Suppressor macrophage (primary cell): ENCODE results near the gene ADA.
A peak's percentile ranks its signal among the peaks of the same experiment; 100 is the strongest.

Source experiments
- DNase-seq, 4 experiments: peaks; one replicate each; pipeline ENCODE4 v3.0.0-alpha.2; 2020 to 2022

The ADA gene

DNA sequence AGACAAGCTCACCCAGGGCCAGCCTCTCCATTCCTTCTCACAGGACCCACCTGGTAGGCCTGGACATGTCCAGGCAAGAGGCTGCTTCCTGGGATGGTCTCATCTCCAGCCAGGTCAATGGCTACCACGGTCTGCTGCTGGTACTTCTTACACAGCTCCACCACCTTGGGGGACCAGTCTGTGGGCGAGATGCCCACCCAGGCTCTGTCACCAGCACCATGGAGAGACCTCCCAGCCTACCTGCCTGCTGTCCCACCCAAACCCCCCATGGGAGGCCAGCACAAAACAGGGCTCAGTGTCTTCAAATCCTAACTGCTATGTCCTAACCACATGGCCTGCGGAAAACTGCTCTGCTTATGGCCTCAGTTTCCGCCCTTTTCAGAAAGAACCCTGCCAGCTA is 27.3 kb downstream of the ADA start:
- no peak for DNase-seq

DNA sequence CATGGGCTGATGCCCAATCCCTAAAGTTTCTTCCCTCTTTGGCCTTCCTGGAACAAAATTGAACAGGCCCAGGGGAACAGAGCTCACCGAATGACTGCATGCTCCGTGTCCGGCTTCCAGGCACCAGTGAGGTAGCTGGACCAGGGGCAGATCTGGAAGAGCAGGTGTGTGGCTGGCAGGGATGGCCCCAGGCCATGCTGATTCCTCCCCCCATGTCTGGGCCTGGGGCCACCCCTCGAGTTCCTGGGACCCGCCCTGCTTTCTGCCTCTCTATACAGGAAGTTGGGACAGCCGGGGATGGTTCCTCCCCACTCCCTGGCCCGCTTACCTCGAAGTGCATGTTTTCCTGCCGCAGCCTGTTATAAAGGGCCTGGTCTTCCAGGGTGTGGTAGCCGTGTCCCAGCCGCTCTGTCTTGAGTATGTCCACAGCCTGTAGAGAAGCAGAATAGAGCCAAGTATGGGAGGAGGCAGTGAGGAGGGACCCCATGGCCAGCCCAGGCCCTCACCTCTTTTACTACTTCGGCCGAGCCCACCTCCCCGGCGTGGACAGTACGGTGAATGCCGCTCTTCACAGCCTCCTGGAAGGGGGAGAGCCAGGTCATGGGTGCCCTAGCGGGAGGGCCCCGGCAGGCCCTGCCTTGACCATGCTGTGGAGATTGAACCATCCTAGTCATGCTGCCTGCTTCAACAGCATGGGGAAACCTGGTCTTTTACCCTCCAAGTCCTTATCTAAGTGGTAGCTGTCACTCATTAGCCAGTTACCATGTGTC is 28.8 kb downstream of the ADA start:
- DNase-seq = no peak

DNA sequence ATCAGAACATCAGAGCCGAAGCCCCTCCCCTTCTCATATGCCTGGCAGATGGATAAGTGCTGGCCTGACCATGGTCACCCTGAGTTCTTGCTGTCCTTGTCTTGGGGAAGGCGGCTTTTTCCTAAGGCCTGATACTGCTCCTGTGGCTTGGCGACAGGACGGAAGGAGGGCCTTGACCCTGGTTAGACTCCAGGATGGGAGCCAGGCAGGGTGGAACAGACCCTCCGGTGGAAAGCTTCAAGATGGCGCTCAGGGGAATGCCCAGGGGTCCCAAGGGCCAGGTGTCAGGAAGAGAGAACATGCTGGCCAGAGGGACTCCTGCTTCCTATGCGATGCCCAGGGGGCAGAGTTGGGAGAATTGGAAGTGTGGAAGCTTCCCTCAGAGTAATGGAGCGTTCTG is 29.6 kb downstream of the ADA start:
- DNase-seq = no peak

DNA sequence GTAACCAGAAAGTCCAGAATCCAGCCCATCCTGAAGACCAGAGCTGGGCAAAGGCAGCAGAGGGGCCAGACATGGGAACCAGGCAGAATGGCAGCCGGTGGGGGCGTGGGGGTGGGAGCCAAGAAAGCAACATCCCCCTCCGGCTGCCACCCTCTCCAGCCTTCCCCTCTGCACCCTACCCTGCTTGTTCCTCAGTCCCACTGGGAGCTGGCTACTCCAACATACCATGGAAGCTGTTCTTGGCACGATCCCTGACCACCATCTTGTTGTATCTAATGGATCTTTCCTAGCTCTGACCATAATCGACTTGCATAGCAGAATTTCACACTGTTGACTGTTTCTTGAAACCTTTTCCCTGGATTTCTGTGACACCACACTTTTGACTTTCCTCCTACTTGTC is 30.2 kb downstream of the ADA start:
- DNase-seq = no peak

DNA sequence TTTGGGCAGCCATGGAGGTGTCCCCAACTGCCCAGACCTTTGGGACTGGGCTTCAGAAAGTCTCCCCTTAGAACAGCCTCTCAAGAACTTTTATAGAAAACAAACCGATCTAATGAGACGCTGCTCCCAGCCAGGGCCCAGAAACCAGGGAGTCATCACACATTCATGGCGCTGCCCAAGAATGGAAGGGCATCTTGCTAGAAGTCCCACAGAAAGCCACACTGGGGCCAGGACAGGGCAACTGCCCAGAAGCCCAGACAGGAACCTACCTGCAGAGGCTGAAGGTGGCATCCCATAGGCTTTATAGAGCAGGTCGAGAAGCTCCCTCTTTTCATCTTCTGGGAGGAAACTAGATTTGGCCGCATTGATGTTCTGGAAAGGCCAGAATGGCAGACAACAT is 31.5 kb downstream of the ADA start:
- no peak for DNase-seq

DNA sequence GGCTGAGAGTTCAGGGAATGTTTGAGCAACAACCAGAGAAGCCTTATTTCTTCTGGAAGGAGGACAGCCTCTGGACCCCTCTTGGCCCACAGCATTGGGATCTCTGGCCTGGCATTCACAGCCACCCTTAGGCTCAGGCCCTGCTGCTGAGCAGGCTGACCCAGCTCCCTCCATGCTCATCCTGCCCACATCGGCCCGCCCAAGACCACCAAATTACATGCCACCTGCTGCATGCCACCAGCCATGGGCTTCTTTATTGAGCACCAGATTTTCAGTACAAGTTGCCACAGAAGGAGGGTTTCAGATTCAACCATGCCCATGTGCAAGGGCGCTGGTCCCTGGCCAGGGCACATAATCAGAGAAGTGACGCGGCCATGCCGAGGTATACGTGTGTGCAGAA is 32.2 kb downstream of the ADA start:
- no peak for DNase-seq

DNA sequence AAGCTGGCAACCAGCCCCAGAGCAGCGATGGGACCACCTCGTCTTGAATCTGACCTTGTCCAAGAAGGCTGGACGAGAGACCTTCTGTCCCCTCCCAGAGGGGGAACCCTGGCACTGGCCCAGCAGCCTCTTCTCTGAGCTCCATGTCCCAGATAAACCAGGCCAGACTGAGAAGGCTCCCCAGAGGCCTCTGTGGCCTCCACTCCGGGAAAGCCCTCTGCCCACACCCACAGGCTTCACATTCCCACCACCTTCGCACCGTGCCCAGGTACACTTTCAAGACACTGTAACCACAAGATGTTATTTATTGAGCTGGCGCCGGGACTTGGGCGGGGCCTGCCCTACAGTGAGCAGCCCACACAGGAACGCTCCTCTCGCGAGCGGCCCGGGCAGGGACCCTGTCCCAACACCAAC is 33.2 kb downstream of the ADA start:
- no peak for DNase-seq

DNA sequence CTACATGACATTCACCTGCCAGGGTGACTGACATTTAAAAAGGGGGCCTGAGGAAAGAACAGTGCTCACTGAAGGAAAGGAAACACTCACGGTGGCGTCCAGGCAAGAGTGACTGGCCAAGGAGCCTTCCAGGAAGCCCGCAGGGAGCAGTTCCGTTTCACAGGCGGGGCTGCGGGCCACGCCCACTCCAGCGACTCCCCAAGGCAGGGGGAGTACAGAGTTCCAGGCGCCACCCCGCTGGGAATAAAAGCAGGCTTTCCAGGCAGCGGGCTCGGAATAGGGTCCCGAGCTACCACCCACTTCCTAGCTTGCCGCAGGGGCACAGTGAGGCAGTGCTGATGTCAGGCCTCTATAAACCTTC is 34.9 kb downstream of the ADA start:
- no peak for DNase-seq

DNA sequence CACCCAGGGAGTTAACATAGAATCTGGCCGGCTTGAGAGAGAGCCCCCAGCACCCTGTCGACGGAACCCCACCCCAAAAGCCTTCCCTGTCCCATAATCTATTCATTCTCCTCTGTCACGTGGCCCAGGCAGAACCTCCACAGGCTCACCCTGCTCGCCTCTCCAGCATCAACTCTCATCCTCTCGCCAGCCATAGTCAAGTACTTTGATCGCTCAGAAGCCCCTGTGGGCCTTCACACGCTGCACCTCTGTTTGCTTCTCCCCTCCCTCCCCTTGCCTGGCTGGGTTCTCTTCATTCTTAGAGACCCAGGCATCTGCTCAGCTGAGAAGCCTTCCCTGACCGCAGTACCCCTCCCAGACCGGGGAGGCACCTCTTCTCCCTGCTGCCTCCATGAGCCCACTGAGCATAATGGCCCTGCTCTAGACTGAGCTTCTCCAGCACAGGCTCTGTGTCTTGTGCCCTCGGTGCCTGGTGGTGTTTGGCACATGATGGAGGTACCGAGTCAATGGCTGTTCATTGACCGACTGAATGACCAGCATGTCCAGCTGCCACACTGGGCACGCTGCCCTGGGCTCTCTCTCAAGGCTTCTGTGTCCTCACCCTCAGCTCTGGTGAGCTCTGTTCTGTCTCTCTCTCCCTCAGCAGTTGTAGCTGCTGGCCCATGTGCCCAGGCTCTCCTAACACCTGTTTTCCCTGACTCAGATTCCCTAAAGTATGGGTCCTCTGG is 35.5 kb downstream of the ADA start:
- no peak for DNase-seq

DNA sequence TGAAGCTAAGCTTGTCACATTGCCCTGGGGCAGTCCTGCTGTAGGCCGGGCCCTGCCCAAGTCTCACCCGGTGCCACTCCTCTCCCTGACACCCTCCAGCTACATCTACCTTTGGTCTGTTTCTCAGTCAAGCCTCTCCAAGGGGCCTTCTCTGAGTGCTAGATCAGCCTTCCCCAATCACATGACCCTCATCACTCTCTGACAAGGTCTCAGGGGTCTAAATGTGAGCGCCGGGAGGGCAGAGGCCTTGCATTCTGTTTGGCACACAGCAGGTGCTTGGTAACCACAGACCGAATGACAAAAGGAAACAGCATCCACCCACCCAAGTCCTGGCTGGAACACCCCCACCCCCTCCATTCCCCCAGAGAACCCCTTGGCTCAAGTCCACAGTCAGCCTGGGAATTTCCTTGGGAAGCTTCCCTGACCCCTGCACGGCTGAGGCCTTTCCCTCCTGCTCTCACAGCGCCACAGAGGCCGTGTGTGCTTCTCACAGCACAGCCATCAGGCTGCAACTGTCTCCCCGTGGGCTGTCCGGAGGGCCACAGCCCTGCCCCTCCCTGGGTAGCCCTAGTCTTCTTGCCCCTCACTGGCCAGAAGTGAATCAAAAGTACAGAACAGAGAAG is 36.2 kb downstream of the ADA start:
- DNase-seq = no peak

DNA sequence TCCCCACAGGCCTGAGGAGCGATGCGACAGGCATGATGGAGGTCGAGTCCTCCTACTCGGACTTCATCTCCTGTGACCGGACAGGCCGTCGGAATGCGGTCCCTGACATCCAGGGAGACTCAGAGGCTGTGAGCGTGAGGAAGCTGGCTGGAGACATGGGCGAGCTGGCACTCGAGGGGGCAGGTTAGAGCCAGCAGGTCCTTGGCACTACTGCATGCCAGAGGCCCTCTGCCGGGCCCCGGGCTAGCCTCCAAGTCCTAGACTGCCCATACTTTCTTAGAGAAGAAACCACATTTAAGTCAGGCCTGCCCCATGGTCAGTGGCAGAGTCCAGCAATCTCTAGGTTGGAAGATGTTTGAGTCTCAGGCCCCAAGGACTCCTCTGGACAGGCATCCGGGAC is 37.0 kb downstream of the ADA start:
- DNase-seq = no peak

DNA sequence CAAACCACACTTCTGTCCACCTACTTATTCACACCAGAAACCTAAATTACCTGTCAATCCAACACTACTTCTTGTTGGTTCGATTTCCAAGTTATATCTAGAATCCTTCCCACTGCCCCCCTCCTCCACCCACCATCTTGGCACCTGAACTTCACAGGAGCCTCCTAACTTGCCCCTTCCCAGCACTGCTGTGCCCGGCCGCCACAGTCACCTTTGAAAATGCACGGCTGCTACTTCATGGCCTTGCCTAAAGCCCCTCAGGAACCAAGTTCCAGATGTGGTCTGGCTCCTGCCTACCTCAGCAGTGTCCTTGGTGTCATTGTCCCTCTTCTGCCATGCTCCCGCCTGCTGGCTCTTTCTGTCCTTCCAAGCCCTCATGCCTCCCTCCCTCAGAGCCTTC is 37.9 kb downstream of the ADA start:
- no peak for DNase-seq

DNA sequence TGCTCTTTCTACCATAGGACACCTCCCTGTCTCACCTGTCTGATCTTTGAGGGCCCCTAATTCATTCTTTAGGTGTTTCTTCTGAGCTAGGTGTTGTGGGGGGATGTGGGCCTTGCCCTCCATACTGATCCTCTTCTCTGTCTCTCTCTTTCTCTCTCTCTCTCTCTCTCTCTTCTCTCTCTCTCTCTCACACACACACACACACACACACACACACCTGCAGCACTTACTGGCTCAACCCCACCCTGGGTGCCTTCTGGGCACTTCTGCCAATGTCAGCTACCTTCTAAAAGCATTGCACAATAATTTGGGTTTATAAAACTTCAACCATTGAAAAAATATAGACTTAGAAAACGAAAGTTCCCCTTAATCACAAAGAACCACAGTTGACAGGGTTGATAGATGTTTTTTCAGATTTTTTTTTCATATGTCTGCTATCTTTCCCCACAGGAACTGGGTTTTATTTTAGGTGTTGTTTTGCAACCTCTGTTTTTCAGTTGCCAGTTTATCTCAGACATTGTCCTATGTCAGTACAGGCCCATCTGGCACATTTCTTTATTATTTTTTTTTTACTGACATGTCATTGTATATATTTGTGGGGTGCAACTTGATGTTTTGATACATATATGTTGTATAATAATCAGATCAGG is 41.1 kb downstream of the ADA start:
- DNase-seq = no peak

DNA sequence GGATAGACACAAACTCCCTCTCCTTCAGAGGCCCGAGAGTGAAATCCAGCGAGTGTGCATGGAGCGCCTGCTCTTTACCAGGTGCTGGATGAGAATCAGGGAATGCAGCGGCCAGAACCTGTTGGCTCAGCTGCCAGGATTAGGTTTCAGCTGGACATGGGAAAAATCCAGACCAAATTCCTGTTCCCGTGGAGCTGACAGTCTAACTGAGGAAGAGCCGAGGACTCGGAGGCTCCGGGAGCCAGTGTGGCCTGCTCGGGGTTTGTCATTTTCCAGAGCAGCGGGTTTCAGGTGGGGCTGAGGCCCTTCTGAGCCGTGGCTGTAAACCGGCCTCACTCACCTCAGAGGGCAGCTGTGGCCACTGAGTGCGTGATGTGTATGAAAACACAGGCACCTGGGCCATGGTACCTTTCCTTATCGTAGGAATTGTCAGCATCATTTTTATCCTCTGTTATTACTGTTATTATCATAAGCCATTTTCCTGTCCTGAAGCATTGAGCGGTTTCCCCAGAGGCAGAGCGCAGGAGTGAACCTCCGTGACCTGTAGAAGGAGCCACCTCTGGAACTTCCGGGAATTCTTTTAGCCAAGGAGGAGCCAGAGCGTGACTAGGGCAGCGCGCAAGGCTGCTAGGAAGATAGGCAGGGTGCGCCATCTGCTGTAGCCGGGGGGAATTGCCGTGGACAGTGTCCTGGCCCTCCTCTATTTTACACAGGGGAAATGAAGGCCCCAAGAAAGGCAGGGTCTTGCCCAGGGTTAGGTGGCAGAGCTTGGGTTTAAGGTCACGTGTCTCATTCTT is 41.8 kb downstream of the ADA start:
- peak; percentile 84 to 93 (median 92) for DNase-seq

DNA sequence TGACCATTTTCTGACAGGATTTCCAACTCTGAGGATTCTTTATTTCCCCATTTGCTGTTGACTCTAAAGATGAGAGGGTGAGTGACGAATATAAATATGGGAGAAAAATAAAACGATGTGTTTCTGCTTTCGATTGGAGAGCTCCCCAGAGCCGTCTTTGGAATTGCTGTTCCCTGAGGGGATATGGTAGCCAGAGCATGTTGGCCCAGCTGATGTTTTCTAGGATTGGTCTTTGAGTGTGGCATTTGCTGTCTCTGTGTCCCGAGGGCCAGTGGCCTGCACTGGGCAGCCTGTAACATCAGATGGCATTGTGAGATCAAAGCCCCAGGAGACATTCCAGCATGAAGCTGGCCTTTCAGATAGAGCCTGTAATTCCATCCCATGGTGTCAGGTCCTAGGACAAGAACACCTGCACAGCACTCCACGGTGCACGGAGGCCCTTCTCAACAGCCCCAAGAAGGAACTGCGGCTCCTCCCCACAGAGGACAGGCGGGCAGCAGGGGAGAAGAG is 42.4 kb downstream of the ADA start:
- no peak for DNase-seq

DNA sequence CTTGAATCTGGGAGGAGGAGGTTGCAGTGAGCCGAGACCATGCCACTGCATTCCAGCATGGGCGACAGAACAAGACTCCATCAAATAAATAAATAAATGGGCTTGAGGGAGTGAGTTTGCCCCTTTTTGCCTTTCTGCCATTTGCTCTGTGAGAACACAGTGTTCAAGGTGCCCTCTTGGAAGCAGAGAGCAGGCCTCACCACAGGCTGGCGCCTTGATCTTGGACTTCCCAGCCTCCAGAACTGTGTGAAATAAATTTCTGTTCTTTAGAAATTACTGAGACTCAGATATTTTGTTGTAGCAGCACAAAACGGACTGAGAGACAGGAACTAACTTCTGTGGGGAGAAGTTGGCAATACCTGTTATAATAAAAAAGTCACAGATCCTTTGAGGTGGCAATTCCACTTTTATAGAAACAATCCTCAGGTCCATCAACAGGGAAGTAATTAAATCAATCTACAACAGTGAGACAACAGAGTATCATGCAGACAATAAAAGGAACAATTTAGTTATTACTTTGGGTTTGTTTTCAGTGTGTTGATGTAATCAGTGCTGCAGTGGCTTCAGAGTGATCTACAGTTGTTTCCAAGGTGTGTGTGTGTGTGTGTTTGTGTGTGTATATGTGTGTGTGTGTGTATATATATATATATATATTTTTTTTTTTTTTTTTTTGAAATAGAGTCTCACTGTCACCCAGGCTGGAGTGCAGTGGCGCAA is 44.6 kb downstream of the ADA start:
- DNase-seq = no peak

DNA sequence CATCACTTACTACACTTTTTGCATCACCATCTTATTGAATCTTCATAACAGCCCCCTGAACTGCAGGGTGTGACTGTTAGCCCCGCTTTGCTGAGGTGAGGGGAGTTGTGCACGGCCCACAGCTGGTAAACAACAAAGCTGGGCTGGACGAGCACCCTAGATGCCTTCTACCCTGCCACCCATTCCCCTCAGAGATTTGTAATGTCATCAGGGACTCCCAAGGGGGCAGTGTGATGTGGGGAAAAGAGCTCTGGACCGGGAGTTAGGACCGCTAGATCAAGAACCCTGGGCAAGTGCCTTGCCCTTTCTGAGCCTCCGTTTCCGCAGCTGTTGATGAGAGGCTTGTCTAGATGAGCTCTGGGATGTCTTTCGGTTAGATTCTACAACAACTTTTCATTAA is 48.2 kb downstream of the ADA start:
- no peak for DNase-seq

DNA sequence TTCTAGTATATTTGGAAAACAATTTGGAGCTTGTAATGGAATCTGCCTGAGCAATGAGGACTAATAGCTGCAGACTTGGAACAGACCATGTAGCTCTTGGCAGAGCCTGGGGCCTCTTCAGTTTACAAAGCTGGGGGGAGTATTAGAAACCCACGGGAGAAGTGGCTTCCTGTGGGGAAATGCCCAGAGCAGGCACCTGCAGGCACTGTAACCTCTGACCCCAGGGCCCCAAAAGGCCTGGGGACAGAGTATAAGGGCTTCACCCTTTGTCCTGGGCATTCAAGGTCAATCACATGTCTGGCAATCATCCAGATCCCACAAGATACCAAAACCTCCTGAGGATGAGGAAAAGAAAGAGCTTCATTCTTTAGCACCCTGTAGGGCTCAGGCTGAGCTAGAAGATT is 49.7 kb downstream of the ADA start:
- no peak for DNase-seq

DNA sequence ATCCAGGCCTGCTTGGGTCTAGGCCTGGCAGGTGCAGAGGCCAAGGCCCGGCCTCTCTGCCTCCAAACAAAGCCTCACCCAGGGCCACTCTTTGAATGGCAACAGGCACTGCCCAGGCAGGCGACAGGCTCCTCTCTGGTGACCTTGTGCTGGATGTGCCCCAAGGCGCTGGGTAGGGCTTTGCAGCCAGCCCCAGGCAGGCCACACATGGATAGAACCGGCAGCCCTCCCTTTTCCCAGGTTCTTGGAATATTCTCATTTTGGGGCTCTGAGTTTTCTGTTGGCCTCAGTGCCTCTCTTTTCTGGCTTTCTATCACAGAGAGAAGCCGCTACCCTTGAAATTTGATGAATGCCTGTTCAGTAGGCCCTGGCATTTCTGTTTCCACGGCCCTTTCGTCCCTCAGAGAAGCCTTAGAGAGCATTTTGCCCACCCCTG is 50.2 kb downstream of the ADA start:
- DNase-seq = no peak

DNA sequence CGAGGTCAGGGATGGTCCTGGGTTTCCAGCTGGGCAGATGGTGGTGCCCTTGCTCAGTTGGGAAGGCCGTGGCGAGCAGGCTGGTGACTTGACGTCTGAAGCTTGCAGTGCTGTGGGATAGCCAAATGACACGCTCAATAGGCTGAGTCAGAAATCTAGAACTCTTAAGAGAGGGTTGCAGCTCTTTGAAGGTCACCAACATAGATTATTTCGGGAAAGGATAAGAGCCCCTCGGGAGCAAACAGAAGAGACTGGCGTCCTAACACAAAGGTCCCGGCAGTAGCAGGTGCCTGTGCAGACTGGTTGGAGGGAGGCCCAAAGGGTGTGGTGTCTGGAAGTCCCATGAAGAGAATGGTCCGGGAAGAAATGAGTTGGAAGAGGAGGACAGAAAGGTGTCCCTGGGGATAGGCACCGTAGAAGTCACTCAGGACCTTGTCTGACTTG is 50.7 kb downstream of the ADA start:
- DNase-seq = no peak

DNA sequence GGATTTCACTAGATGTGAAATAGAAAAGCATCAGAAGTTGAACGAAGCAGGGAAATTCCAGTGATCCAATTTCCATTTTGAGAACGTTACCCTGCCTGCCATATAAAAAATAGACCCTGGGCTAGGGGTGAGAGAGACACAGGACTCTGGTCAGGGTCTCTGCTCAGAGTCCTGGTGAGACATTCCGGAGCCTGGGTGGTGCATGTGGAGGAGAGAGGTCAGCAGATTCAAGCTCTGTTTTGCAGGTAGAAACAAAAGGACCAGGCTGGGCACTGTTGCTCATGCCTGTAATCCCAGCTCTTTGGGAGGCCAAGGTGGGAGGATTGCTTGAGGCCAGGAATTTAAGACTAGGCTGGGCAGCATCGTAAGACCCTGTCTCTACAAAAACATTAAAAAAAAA is 51.2 kb downstream of the ADA start:
- DNase-seq = no peak

DNA sequence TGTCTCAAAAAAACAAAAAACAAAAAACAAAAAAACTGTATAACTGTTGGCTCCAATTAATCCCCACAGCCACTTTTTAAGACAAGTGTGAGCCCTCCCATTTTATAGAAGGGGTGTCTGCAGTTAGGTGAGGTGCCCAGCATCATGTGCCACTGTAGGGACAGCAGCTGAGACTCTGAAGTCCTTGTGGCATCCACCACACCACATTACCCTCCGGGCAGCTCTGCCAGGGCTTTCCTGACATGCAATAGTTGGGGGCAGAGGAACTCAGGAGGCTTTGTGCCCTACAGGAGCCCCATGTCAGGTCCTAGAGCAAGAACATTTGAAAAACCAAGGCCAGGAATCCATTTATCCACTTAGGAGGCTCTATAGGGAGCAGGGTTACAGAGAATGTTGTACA is 51.8 kb downstream of the ADA start:
- DNase-seq = no peak
